BJ (cell line): ENCODE measurements around the gene PSEN2. TPM values are rescaled to one million over a fixed set of nuclear protein-coding genes. Genes with fewer than 3 reads are reported as not detected.

Experiments used
- CTCF ChIA-PET: fragments of 350-600 bp; formaldehyde crosslinking; extraction: SDS; loops from one replicate; lab custom pipeline; 2021; ENCODE audit warnings: antibody characterized with exemption, inconsistent platforms; lab: Yijun Ruan, JAX
- POLR2A ChIA-PET: fragments of 300-600 bp; sonication (Branson Sonifier 250); formaldehyde crosslinking; extraction: SDS; loops from one replicate; lab custom pipeline; 2021; ENCODE audit warnings: antibody characterized with exemption; lab: Charles Lee
- DNase-seq: peaks from one replicate; pipeline ENCODE4 v3.0.0-alpha.2; 2011; ENCODE audit warnings: low read depth
- H3K27me3 ChIP-seq: 2 replicates; pipeline ENCODE4 v1.6.0; 2011; ENCODE audit warnings: low read length; ENCODE audit not compliant: control insufficient read depth, insufficient read depth
- H3K36me3 ChIP-seq: 2 replicates; pipeline ENCODE4 v1.5.1; 2011; ENCODE audit warnings: low read length; ENCODE audit not compliant: control insufficient read depth, insufficient read depth
- H3K4me3 ChIP-seq: 2 replicates; pipeline ENCODE4 v1.5.1; 2011; ENCODE audit warnings: low read depth, mild to moderate bottlenecking, control low read depth, low read length
- CTCF ChIP-seq: IDR thresholded peaks from 2 replicates; pipeline ENCODE4 v1.5.1; 2011; ENCODE audit warnings: low read depth, mild to moderate bottlenecking, control low read depth, inconsistent platforms, low read length, moderate library complexity; ENCODE audit not compliant: insufficient read depth
- polyA plus RNA-seq: library from polyadenylated mRNA; depleted of rRNA; stranded (reverse); fragments of >200 nt; gene quantifications from 2 replicates; pipeline ENCODE4 v1.2.3, GENCODE V29; 2011

PSEN2 gene
- polyA plus RNA-seq, 1 experiment, result 32.1 TPM

DNA sequence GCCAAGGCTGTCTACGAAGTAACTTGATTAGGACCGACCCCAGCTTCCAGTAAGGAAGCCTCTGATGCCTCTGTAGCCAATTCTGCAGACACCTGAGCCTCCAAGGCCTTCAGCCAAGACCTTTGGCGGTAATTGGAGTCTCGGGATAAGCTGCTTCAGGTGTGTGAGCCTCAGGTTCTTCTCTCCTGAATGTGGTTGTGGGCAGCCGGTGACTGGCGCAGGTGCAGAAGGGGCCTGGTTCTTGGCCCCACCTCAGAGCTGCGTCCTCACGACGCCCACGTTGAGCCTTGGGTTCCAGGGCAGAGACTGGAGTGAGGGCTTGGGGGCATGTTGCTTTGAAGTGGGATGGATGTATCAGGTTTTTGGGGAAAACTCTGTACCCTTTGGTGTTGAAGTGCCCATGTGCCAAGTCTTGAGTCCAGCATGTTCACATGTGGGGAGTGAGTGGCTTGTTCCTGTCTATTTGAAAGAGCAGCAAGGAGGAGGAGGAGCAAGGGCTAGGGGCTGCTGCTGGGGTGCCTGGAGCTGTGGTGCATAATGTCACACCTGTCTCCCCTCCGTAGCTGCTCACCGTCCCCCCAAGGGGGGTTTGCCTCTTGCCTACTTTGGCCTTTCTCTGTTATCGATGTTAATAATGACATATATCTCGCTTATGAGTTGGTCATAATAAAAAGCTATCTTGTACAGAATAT, 1.4 kb downstream of the PSEN2 start:
- Histone ChIP-seq H3K36me3 (no peaks in the 10 kb centered on the region; the same call in 1 of the 2 replicates), H3K27me3 (no peaks in the 10 kb centered on the region), H3K4me3 (no peak overlapping the region)
- ChIA-PET POLR2A (no interaction called here), CTCF (interaction anchor here (0.6 kb wide), 1 partner anchor 11 kb away, joined by 3 read pairs; no protein-coding TSS in a partner anchor)
- TF ChIP-seq CTCF, result no peak
- no peak for DNase-seq

GRCh38 chr1:226872437-226872836, 2.0 kb downstream of the PSEN2 start:
- CTCF ChIA-PET, result no interaction called here
- no peaks in the 10 kb centered on the region; the same call in 1 of the 2 replicates for H3K36me3 ChIP-seq
- no peak for DNase-seq
- TF ChIP-seq CTCF, result no peak
- POLR2A ChIA-PET, result no interaction called here
- H3K4me3 ChIP-seq, result no peak overlapping the region
- no peaks in the 10 kb centered on the region for H3K27me3 ChIP-seq

GRCh38 chr1:226873771-226874578, 3.6 kb downstream of the PSEN2 start:
- Histone ChIP-seq H3K27me3 (no peaks in the 10 kb centered on the region), H3K4me3 (no peak overlapping the region), H3K36me3 (no peaks in the 10 kb centered on the region; the same call in 1 of the 2 replicates)
- POLR2A ChIA-PET, result no interaction called here
- CTCF ChIA-PET, result interaction anchor here (0.7 kb wide), 1 partner anchor 11 kb away, joined by 3 read pairs; no protein-coding TSS in a partner anchor
- DNase-seq, result no peak
- TF ChIP-seq CTCF, result no peak

- H3K36me3 ChIP-seq, result no peaks in the 10 kb centered on the region; the same call in none of the 2 replicates
- no peak overlapping the region for H3K4me3 ChIP-seq
- ChIA-PET CTCF (interaction anchor here (0.7 kb wide), 1 partner anchor 503 kb away, joined by 3 read pairs; no protein-coding TSS in a partner anchor), POLR2A (no interaction called here)
- no peak for DNase-seq
- no peaks in the 10 kb centered on the region for H3K27me3 ChIP-seq
- TF ChIP-seq CTCF, result no peak
Observed at GRCh38 chr1:226874579-226875425, 4.4 kb downstream of the PSEN2 start.
